AG04450 (cell line): ENCODE results near the gene MYO1B. TPM values are rescaled to one million over a fixed set of nuclear protein-coding genes. Genes with fewer than 3 reads are reported as not detected.
A peak's percentile ranks its signal among the peaks of the same experiment; 100 is the strongest.

Experiments used
- CTCF ChIA-PET: fragments of 300-600, 350-600 bp; formaldehyde crosslinking; extraction: SDS; loops from one replicate; lab custom pipeline; 2022; ENCODE audit warnings: antibody characterized with exemption, inconsistent platforms; lab: Charles Lee
- POLR2A ChIA-PET: fragments of 350-600 bp; formaldehyde crosslinking; extraction: SDS; loops from one replicate; lab custom pipeline; 2021; ENCODE audit warnings: antibody characterized with exemption, inconsistent platforms; lab: Yijun Ruan, JAX
- DNase-seq: peaks from one replicate; pipeline ENCODE4 v3.0.0-alpha.2; 2011; ENCODE audit warnings: low read depth, low spot score
- H3K27ac ChIP-seq: one replicate; pipeline ENCODE4 v1.5.1; 2012; ENCODE audit warnings: low read depth, low read length, control low read depth
- H3K27me3 ChIP-seq: one replicate; pipeline ENCODE4 v1.6.0; 2012; ENCODE audit warnings: low read length; ENCODE audit not compliant: control insufficient read depth, insufficient read depth
- H3K4me3 ChIP-seq: 2 replicates; pipeline ENCODE4 v1.5.1; 2011; ENCODE audit warnings: mild to moderate bottlenecking, low read depth, low read length, control low read depth
- H3K9me3 ChIP-seq: 2 replicates; pipeline ENCODE4 v1.5.1; 2012; ENCODE audit warnings: low read length; ENCODE audit not compliant: control insufficient read depth, insufficient read depth
- polyA plus RNA-seq: library from polyadenylated mRNA; depleted of rRNA; stranded (reverse); fragments of >200 nt; gene quantifications from 2 replicates; pipeline ENCODE4 v1.2.3, GENCODE V29; 2011
- TF ChIP-seq, protein P1 (sequence below): IDR thresholded peaks from 2 replicates; pipeline ENCODE4 v1.5.1; 2011; ENCODE audit warnings: low read depth, low read length, control low read depth, inconsistent platforms

Gene MYO1B
- polyA plus RNA-seq, 1 experiment = 149 TPM

DNA sequence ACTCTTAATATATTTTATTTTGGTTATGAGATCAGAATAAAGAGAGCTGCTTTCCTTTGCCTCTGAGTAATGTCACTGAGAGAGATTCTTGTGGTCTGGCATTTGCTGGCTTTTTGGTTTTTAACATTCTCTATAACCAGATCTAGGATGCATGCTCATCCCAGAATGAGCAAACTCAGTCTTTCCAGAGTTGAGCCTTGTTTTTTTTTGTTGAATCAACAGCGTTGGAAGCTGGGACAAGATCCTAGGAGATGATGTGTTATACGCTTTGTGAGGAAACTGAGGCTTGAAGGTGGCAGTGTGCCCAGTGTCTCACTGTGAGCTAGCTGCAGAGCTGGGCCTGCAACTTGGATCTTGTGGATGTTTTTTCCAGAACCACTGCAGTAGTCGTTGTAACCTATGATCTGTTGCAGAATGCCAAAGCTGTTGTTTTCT, 19.5 kb downstream of the MYO1B start:
- ChIA-PET POLR2A (interaction anchor here (0.6 to 1.8 kb wide), 5 partner anchors 17 to 124 kb away, joined by 3 to 5 read pairs (median 4); partner anchors contain the start of gene MYO1B), CTCF (interaction anchor here (0.8 to 1.8 kb wide), 7 partner anchors 21 to 237 kb away, joined by 3 to 13 read pairs (median 4); no protein-coding TSS in a partner anchor)
- no peaks in the 10 kb centered on the region for H3K27me3 ChIP-seq
- no peaks in the 10 kb centered on the region for H3K9me3 ChIP-seq
- TF ChIP-seq, protein P1, sequence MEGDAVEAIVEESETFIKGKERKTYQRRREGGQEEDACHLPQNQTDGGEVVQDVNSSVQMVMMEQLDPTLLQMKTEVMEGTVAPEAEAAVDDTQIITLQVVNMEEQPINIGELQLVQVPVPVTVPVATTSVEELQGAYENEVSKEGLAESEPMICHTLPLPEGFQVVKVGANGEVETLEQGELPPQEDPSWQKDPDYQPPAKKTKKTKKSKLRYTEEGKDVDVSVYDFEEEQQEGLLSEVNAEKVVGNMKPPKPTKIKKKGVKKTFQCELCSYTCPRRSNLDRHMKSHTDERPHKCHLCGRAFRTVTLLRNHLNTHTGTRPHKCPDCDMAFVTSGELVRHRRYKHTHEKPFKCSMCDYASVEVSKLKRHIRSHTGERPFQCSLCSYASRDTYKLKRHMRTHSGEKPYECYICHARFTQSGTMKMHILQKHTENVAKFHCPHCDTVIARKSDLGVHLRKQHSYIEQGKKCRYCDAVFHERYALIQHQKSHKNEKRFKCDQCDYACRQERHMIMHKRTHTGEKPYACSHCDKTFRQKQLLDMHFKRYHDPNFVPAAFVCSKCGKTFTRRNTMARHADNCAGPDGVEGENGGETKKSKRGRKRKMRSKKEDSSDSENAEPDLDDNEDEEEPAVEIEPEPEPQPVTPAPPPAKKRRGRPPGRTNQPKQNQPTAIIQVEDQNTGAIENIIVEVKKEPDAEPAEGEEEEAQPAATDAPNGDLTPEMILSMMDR = no peak
- H3K27ac ChIP-seq = peak overlapping the region; percentile 73
- peak; percentile 38 for DNase-seq
- peak overlapping the region; percentile 20; the same call in 1 of the 2 replicates for H3K4me3 ChIP-seq

DNA sequence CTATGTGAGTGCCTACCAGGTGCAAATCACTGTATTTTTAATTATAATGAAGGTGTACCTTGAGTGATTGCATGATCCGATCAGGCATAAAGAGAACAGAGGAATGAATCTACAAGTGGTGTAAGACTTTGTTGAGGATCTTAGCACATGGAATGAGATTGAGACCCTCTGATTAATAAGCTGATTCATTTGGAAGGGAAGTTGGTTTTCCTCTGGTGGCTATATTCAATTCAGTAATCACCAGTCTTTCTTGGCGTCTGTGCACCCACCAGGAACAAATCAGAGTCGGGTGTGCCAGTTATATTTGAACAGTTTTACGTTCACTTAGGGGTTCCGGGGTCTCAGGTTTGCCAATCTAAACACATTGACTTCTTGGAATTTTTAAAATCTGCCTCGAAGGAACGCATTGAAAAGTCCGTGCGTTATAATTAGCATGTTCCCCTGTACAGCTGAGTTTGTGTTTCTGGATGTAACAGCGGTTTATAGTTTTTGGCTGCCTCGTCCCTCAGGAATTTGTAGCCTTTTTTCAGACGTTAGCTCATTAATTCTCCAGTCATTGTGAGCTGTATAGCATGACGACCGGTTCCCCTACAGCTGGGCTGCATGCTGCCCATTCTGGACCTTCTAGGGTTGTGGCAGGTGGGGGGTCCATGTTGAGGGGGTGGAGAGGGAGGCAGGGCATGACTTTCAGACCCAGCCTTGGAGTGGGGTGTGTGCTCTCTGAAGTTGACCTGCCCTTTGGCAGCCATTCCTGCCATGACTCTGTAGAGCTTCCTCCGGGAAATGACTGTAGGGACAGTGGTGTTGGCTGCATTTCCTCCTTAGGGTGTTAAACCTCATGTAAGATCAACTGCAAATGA, 20.3 kb downstream of the MYO1B start:
- ChIA-PET CTCF (interaction anchor here (0.7 to 1.8 kb wide), 7 partner anchors 34 to 274 kb away, joined by 3 to 13 read pairs (median 6); no protein-coding TSS in a partner anchor), POLR2A (interaction anchor here (0.6 to 2.2 kb wide), 7 partner anchors 14 to 114 kb away, joined by 3 to 6 read pairs (median 4); partner anchors contain the start of gene MYO1B)
- DNase-seq = no peak
- TF ChIP-seq, protein P1 = no peak
- Histone ChIP-seq H3K4me3 (peak overlapping the region; percentile 20), H3K27me3 (no peaks in the 10 kb centered on the region), H3K27ac (peak overlapping the region; percentile 73), H3K9me3 (no peaks in the 10 kb centered on the region)

DNA sequence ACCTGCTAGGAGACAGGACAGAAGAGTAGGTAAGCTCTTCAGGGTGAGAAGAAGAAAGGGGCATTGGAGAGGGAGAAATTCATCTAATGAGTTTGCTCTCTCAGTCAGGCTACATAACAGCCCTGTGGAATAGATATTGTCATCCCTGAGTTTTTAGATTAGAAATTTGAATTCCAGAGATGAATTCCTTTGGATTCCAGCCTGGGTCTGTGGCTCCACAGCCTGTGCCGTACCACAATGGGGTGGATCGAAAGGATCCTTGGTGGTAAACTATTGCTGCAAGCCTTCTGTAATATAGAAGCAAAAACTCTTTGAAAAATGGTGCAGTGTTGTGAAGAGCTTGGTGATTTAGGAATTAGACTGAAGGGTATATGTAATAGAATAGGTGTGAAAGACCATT, 21.0 kb downstream of the MYO1B start:
- POLR2A ChIA-PET = interaction anchor here (1.6 to 2.2 kb wide), 2 partner anchors 14 to 47 kb away, joined by 4 to 6 read pairs; no protein-coding TSS in a partner anchor
- DNase-seq = no peak
- H3K9me3 ChIP-seq = no peaks in the 10 kb centered on the region
- TF ChIP-seq, protein P1 = no peak
- CTCF ChIA-PET = interaction anchor here (1.1 to 1.4 kb wide), 2 partner anchors 255 to 273 kb away, joined by 3 read pairs; no protein-coding TSS in a partner anchor
- H3K4me3 ChIP-seq = no peak overlapping the region; the same call in 1 of the 2 replicates
- H3K27ac ChIP-seq = peak overlapping the region; percentile 73
- H3K27me3 ChIP-seq = no peaks in the 10 kb centered on the region

DNA sequence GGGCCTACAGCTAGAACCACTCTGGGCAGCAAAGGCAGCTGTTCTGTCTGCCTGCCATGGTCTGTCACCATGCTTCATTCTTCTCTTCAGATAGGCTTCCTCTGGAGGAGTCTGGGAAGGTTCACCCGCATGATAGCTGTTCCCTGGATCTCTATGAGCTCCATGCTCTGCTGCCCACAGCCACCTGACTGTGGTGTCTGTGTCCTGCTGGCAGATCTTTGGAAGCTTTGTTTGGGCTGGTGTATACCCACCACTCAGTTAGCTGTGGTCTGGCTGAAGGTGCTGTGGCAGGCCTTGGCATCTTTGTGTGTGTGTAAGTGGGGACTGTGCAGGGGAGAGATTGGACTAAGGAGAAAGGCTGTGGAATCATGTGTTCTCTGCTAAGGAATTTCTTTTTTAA, 23.4 kb downstream of the MYO1B start:
- H3K27me3 ChIP-seq = no peaks in the 10 kb centered on the region
- ChIA-PET CTCF (no interaction called here), POLR2A (no interaction called here)
- no peaks in the 10 kb centered on the region for H3K9me3 ChIP-seq
- no peak for DNase-seq
- TF ChIP-seq, protein P1 = no peak
- no peak overlapping the region for H3K4me3 ChIP-seq
- no peak overlapping the region for H3K27ac ChIP-seq
